T1000 (cell line): ENCODE results near the gene USP40.
"Not testable (repeated sequence)": the region's sequence is repeated elsewhere in the genome, so short reads cannot be mapped to it uniquely, and the experiment has no call there.

Experiments used
- DNase-seq: peaks from one replicate; lab custom pipeline; 2025; ENCODE audit warnings: mixed read lengths; lab: John Stamatoyannopoulos, UW

USP40 gene, protein sequence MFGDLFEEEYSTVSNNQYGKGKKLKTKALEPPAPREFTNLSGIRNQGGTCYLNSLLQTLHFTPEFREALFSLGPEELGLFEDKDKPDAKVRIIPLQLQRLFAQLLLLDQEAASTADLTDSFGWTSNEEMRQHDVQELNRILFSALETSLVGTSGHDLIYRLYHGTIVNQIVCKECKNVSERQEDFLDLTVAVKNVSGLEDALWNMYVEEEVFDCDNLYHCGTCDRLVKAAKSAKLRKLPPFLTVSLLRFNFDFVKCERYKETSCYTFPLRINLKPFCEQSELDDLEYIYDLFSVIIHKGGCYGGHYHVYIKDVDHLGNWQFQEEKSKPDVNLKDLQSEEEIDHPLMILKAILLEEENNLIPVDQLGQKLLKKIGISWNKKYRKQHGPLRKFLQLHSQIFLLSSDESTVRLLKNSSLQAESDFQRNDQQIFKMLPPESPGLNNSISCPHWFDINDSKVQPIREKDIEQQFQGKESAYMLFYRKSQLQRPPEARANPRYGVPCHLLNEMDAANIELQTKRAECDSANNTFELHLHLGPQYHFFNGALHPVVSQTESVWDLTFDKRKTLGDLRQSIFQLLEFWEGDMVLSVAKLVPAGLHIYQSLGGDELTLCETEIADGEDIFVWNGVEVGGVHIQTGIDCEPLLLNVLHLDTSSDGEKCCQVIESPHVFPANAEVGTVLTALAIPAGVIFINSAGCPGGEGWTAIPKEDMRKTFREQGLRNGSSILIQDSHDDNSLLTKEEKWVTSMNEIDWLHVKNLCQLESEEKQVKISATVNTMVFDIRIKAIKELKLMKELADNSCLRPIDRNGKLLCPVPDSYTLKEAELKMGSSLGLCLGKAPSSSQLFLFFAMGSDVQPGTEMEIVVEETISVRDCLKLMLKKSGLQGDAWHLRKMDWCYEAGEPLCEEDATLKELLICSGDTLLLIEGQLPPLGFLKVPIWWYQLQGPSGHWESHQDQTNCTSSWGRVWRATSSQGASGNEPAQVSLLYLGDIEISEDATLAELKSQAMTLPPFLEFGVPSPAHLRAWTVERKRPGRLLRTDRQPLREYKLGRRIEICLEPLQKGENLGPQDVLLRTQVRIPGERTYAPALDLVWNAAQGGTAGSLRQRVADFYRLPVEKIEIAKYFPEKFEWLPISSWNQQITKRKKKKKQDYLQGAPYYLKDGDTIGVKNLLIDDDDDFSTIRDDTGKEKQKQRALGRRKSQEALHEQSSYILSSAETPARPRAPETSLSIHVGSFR

DNA sequence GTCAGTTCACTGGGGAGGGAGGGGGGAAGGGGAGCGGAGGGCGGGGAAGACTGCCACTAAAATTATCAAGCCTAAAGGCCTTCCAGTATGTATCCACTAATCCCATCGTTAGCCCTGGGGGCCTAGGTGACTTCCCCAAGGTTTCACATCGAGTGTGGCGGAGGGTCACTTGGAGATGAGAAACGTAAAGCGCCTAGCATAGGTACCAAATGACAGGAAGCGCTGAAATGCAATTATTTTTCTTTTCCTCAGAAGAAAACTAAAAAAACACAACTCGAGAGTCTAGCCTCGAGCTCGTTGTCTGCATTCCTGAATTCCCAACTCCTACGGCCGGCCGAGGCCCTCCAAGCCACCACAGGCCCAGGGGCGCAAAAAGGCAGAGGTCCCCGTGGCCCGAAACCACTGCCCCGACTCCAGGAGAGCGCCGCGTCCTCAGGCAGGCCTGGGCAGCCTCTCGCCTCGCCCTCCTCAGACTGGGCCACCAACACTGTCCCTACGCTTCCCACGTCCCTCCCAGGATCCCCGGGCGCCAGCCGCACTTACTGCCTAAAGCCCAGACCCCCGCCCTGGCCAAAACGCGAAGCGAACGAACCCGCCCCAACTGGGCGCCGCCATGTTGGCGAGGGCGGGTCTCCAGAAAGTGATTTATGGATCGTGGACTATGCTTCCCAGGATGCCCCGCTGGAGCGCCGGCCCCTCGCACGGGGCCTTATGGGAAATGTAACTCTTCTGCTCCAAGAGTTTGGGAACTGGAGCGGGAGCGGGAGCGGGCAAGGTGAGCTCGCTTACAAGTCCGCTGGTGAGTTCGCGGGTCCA is at the start of gene USP40:
Gene USP40 (minus strand): TSS at position 642 of the 816 bp plus-strand sequence. CDS start 1,228 bp downstream, outside the sequence.
- peak; percentile 85 for DNase-seq

DNA sequence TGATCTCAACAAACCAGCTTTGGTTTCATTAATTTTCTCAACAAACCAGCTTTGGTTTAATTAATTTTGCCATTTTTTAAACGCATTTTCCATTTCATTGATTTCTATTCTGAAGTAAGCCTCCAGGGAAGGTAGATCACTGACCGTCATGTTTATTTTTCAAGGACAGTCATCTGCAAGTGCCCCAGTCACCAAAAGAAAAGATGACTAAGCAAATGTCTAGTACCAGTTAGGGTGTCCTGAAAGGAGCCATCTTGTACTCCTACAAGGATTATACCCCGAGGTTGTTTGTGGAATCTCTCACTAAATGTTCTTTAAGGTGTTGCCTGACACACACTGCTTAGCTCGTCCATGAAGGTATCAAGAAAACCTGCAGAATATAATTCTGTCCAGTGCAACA is 44.7 kb upstream of the USP40 start:
- no peak for DNase-seq

DNA sequence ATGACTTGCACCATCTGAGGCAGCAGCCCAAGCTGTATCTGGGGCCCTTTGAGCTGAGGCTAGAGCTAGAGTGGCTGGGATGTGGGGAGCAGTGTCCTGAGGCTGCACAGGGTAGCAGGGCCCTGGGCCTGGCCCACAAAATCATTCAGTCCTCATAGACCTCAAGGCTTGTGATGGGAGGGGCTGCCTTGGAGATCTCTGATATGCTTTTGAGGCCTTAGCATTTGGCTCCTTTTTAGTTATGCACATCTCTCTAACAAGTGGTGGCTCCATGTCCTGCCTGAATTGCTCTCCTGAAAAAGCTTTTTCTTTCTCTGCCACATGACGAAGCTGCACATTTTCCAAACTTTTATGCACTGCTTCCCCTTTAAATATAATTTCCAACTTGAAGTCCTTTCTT is 39.1 kb upstream of the USP40 start:
- no peak for DNase-seq

DNA sequence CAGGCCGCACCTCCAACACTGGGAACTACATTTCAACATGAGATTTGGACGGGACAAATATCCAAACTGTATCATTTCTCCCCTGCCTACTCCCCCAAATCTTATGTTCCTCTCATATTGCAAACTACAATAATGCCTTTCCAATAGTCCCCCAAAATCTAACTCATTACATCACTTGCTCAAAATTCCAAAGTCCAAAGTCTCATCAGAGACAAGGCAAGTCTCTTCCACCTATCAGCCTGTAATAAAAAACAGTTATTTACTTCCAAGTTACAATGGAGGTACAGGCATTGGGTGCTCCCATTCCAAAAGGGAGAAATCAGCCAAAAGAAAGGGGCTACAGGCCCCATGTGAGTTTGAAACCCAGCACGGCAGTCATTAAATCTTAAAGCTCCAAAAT is 38.2 kb upstream of the USP40 start:
- no peak for DNase-seq

DNA sequence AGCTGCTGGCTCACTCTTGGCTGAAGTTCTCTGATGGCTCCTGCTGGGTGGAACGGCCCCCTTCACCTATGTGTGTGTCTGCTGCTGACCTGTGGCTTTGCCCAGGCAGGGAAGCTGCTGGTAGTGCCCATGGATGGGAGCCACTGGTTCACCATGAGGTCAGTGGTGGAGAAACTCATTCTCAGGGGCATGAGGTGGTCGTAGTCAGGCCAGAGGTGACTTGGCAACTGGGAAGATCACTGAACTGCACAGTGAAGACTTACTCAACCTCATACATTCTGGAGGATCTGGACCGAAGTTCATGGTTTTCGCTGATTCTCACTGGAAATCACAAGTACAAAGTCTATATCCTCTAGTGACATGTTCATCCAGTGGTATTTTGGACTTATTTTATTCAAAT is 36.9 kb upstream of the USP40 start:
- DNase-seq, result no peak

DNA sequence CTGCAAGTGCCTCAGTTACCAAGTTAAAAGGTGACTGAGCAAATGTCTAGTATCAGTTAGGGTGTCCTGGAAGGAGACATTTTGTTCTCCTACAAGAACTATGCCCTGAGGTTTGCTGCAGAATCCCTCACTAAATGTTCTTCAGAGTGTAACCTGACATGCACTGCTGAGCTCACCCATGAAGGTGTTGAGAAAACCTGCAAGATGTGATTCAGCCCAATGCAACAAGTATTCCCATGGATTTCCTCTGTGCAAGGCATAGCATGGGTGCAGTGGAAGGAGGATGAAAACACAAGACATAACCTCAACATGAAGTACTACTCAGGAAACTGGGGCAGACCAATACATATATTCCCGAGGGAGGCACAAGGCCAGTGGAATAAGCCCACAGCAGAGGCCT is 35.5 kb upstream of the USP40 start:
- DNase-seq, result no peak

DNA sequence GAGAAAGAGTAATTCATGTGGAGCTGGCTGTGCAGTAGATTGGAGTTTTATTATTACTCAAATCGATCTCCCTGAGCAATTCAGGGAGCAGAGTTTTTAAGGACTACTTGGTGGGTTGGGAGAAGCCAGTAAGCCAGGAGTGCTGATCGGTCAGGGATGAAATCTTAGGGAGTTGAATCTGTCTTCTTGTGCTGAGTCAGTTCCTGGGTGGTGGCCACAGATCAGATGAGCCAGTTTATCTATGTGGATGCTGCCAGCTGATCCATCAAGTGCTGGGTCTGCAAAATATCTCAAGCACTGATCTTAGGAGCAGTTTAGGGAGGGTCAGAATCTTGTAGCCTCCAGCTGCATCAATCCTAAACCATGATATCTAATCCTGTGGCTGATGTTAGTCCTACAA is 33.8 kb upstream of the USP40 start:
- no peak for DNase-seq

DNA sequence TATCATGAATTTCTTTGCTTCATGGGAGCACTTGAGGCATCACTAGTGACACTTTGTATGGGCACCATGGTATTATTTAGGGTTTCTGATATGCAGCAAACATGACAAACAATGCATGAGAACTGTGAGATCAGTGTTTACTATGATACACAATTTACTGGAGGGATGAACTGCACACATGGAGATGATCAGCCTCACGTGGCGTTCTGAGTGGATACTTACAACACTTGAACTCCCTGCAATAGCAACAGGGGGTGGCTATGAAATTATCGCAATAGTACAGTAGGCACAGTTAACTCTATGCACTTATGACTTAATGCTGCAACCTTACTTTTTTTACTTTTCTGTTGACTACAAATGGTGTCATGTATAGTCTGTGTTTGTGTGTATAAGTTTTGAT is 32.4 kb upstream of the USP40 start:
- DNase-seq, result no peak

DNA sequence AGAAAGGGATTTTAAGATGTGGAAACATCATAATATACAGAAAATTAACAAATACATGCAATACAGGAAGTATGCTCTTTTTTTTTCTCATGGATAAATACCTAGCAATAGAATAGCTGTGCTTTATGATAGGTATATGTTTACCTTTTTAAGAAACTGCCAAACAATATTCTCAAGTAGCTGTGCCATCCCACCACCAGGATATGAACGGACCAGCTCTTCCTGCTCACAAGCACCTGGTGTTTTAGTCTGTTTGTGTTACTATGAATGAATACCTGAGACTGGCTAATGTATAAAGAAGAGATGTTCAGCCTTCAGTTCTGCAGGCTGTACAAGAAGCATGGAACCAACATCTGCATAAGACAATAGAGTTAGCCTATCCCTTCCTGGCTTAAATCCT is 30.9 kb upstream of the USP40 start:
- DNase-seq, result no peak

DNA sequence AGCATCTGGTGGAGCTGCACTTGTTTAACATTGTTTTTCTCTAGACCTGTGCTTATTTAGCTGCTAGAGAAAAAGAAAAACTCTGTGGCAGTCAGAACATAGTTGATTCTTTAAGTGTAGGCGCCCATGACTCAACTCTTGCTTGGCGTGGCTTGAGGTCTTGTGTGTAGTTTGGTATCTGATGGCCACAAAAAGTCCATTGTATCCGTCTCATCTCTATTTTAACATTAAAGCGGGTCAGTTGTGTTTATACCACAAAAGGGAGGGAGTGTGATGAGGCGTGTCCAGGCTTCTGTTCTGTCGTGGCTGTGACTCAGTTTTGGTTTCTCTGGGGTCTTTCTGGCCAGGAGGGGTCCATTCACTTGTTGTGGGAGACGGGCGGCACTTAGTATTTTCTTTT is 26.6 kb upstream of the USP40 start:
- no peak for DNase-seq

DNA sequence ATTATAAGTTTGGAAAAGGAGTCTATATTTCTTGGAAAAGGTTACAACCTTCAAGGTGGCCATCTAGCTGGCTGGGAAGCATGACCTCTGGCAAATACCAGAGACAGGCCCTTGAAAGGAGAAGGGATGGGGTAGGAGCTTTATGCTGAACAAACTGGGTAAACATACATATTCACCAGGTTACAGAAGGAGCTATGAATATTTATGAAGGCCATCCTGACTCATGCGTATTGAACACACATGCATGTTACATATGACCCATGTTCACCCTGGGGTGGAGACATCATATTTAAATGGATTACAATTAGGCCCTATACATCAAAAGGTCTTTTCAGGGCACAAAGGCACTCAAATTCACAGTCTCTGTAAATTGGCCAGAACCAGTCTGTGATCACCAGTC is 26.1 kb upstream of the USP40 start:
- not testable (repeated sequence) for DNase-seq

DNA sequence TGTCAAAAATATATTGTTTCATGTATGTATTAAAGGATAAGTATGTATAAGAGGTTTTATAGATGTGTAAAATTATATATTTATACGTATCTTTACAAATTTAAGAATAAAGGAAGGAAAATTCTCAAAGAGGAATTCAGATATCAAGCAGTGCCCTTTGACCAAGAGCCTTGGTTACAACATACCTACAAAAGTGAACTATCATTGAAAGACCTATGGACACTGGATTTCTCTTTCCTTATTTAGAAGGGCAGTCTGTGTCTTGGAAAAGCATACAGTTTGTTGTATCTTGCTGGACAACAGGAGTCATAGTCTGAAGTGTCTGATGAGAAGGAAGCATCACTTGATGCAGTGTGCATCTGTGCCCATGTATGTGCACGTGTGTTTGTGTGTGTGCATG is 21.8 kb upstream of the USP40 start:
- DNase-seq, result no peak

DNA sequence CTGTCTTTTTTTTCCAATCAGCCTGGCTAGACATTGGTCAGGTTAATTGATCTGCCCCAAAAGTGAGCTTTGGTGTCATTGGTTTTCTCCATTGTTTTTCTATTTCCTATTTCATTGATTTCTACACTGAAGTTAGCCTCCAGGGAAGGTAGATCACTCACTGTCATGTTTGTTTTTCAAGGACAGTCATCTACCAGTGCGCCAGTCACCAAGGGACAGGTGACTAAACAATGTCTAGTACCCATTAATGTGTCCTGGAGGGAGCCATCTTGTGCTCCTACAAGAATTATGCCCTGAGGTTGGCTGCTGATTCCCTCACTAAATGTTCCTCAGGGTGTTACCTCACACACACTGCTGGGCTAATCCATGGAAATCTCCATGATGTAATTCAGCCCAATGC is 17.6 kb upstream of the USP40 start:
- DNase-seq, result no peak

DNA sequence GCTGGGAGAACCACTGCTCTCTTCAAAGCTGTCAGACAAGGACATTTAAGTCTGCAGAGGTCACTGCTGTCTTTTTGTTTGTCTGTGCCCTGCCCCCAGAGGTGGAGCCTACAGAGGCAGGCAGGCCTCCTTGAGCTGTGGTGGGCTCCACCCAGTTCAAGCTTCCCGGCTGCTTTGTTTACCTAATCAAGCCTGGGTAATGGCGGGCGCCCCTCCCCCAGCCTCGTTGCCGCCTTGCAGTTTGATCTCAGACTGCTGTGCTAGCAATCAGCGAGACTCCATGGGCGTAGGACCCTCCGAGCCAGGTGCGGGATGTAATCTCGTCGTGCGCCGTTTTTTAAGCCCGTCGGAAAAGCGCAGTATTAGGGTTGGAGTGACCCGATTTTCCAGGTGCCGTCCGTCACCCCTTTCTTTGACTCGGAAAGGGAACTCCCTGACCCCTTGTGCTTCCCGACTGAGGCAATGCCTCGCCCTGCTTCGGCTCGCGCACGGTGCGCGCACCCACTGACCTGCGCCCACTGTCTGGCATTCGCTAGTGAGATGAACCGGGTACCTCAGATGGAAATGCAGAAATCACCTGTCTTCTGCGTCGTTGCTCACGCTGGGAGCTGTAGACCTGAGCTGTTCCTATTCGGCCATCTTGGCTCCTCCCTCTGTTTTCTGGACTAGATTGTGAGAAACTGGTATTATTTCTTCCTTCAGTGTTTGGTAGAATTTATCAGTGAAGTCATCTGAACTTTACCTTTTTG is 16.8 kb upstream of the USP40 start:
- not testable (repeated sequence) for DNase-seq

DNA sequence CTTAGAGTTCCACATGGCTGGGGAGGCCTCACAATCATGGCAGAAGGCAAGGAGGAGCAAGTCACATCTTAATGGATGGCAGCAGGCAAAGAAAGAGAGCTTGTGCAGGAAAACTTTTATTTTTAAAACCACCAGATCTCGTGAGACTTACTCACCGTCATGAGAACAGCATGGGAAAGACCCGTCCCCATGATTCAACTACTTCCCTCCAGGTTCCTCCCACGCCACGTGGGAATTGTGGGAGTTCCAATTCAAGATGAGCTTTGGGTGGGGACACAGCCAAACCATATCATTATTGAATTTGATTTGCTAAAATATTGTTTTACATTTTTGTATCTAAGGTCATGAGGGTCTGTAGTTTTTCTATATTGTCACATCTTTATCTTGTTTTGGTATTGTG is 10.8 kb upstream of the USP40 start:
- not testable (repeated sequence) for DNase-seq

DNA sequence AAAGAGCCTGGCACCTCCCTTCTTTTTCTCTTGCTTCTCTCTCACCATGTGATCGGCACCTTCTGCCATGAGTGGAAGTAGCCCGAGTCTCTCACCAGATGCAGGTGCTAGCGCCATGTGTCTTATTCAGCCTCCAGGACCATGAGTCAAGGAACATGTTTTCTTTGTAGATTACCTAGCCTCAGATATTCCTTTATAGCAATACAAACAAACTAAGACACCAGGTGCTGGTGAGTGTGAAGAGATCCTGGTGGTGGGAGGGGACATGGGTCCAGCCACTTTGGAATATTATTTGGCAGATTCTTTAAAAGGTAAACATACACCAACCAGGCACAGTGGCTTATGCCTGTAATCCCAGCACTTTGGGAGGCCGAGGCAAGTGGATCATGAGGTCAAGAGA is 5.9 kb upstream of the USP40 start:
- no peak for DNase-seq

DNA sequence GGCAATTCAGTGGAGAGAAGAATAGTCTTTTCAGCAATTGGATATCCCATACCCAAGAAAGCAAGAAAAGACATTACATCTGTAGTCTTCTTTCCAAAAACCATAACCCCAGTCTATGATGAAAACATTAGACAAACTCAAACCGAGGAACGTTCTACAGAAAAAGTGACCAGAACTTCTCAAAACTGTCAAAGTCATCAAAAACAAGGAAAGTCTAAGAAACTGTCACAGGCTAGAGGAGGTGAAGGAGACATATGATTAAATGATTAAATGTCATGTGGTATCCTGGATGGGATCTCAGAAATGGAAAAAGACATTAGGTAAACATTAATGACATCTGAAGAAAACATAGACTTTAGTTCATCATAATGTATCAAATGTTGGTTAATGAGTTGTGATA is 4.9 kb upstream of the USP40 start:
- DNase-seq, result no peak

DNA sequence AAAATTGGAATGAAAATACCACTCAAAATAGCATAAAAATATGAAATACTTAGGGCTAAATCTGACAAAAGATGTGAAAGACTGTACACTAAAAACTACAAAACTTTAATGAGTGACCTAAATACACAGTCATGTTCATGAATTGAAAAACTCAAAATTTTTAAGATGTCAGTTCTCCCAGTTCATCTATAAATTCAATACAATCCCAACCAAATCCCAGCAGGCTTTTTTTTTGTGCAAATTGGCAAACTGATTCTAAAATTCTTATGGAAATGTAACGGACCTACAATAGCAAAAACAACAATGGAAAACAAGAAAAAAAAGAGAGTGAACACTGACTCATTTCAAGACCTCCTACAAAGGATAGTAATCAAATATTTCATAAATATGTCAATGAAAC is 4.4 kb upstream of the USP40 start:
- DNase-seq, result no peak

DNA sequence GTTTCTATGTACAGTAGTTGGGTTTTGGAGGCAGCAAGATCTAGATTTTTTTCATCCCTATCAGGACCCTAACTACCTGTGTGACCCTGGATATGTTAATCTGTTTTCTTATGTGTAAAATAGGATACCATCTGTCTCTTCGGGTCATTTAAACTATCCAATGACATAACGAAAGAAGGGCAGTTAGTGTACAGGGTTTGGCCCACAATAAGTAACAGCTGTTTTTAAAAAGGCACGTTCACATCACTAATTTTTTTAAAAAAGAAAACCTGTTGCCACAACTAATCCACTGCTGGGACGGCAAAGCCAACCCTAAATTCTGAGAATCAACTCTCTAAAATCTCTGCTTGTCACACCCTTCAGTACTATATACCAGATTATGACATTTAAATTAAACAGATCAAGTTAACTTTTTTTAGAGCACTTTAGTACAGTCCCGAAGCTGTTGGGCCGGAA is 869 bp downstream of the USP40 start:
- no peak for DNase-seq

DNA sequence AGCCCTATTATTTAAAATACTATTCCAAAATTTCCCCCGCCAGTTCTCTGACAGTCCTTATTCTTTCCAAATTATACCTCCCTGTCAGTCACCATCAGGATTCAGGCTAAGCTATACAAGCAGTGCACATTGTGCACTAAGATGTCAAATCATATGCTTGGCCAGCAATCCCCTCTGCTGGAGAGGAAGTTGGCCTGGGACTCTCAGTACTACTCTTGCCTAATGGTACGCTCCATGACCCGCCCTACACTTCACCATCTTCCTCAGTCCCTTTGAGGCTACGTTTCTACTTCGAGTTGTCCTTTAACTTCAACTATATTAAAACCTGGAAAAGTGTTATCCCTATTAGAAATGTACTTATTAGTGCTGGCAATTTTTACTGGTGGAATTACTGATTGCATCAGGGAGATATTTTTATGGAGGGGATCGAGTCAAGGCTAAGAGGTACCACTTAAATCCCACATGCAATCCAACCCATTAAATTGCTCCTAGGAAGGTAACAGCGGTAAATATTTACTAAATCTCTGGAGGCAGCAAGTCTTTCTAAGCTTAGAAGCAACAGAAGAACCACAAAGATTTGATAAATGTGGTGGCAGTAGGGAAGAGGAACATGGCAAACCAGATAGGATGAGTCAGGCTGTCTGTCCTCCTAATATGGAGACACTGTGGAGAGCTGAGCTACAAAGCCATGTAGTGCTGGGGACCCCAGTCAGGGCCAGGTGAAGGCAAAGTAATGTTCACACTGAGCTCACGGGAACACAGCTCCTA is 2.7 kb downstream of the USP40 start:
- no peak for DNase-seq
